Esophagus muscularis mucosa (tissue), 4 donors: ENCODE measurements around the gene CNGA3. TPM values are rescaled to one million over a fixed set of nuclear protein-coding genes. Genes with fewer than 3 reads are reported as not detected.

ENCODE experiments used
- DNase-seq: peaks from one replicate; pipeline ENCODE4 v3.0.0-alpha.2; 2017; ENCODE audit errors: extremely low spot score
- H3K27ac ChIP-seq, 4 donors: fragments of 200-600 bp; sonication (generic); replicated peaks in 1 of 4; 1 replicate in 3 of 4; 2 replicates in 1 of 4; pipeline ENCODE4 v1.5.1; 2016 to 2019; ENCODE audit warnings: mild to moderate bottlenecking in 1 of 4
- H3K27me3 ChIP-seq, 4 donors: fragments of 200-600 bp; sonication (generic); one replicate each; pipeline versions ENCODE4 v1.5.1 to v1.6.0; 2016 to 2019
- H3K36me3 ChIP-seq, 4 donors: fragments of 200-600 bp; sonication (generic); one replicate each; pipeline ENCODE4 v1.5.1; 2016 to 2019
- H3K4me1 ChIP-seq, 4 donors: fragments of 200-600 bp; sonication (generic); one replicate each; pipeline ENCODE4 v1.5.1; 2016 to 2019
- H3K4me3 ChIP-seq, 4 donors: fragments of 200-600 bp; sonication (generic); 1 replicate in 2 of 4; 2 replicates in 2 of 4; pipeline ENCODE4 v1.5.1; 2016 to 2019; ENCODE audit warnings: mild to moderate bottlenecking in 4 of 4, moderate library complexity in 1 of 4
- H3K9me3 ChIP-seq, 4 donors: fragments of 200-600 bp; sonication (generic); 1 replicate in 3 of 4; 2 replicates in 1 of 4; pipeline ENCODE4 v1.5.1; 2016 to 2019
- EP300 ChIP-seq: sonication (generic); formaldehyde crosslinking; IDR thresholded peaks from one replicate; pipeline ENCODE4 v1.6.1; 2017; ENCODE audit warnings: antibody characterized with exemption
- POLR2A ChIP-seq: fragments of 450-650 bp; IDR thresholded peaks from one replicate; pipeline ENCODE4 v1.6.1; 2017; ENCODE audit warnings: antibody characterized with exemption, moderate library complexity, mild to moderate bottlenecking, low read depth
- POLR2AphosphoS5 ChIP-seq, 2 donors: sonication (generic); formaldehyde crosslinking; IDR thresholded peaks; one replicate each; pipeline ENCODE4 v1.6.1; 2017; ENCODE audit warnings: antibody characterized with exemption in 2 of 2
- WGBS: methylation state at CpG from one replicate; pipeline ENCODE4 v1.1.5; 2018; 5-methylcytosine and 5-hydroxymethylcytosine counted together
- intact Hi-C: fragments of 100-400 bp; cut with DNase I; formaldehyde crosslinking; loops from one replicate; pipeline ENCODE4 v1.15.1; 2023
- total RNA-seq, 4 donors: library from RNA; depleted of rRNA; stranded (reverse); fragments of >200 nt; gene quantifications; one replicate each; pipeline versions ENCODE4 v1.1.0 to v1.2.1, GENCODE V29; 2016
- TF ChIP-seq, protein P1 (sequence below), 3 experiments: fragments of 200-600 bp in 2 of 3; fragments of 450-650 bp in 1 of 3; sonication (generic) in 2 of 3; IDR thresholded peaks; one replicate each; pipeline ENCODE4 v1.5.1; 2017 to 2019; ENCODE audit warnings: antibody characterized with exemption in 3 of 3, mild to moderate bottlenecking in 2 of 3, moderate library complexity in 1 of 3

The CNGA3 gene
- total RNA-seq = 10 to 100 TPM in 1 of 4 donors, 1 to 10 TPM in 3; 2.5 to 13.7 (median 6.6) TPM

DNA sequence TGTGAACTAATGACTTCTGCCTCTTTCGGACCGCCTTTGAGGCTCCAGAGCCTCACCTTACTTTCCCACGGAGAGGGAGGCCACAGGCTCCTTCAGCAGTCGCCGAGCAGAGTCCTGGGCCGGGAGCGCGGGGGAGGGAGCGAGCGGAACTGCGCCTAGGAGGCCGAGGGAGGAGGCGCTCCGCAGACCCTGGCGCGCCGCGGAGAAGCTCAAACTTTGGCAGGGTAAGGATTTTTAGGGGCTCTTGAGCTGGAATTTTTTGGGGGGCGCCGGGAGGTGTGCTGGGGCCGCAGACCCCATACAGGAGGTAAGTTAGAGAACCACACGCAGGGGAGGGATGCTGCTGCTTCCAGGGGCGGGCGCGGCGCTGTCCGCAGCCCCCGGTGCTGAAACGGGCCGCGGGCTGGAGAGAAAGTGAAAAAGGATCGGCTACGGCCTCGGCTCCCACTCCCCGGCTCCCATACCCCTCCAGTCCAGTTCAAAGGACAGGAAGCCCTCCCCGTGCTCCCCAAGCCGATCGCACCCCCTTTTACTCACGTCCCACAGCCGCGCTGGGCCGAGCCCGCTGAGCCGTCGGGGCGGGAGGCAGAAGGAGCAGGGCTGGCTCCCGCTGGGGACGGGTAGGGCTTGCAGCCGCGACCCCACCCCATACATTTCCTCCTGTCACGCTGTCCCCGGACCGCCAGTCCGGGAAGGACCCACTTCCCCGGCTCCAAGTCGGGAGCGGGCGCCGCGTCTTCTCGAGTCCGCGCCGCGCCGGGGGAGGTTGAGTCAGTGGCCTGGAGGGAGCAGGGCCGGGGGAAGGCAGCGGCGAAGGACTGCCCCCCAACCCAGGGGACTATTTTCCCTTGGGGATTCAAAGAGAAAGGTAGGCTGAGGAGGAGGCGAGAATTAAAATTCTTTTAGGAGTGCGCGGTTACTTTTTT, at the start of gene CNGA3:
Gene CNGA3, plus strand, starts transcription at position 146 of the 926 bp plus-strand sequence. CDS start 23,520 bp downstream, outside the sequence.
- WGBS = 7% methylated on average over 30 of the region's 72 CpGs
- Histone ChIP-seq H3K4me1 (peaks cover 9 to 25% (median 17%) of the 10 kb centered on the region in 4 donors), H3K27ac (peak within 1 kb of the TSS in 1 of 4 donors; percentile 4), H3K36me3 (no peaks in the 10 kb centered on the region), H3K4me3 (peak within 1 kb of the TSS; percentile 36 to 50 (median 40)), H3K27me3 (peaks cover 13 to 63% (median 27%) of the 10 kb centered on the region in 4 donors), H3K9me3 (no peaks in the 10 kb centered on the region)
- DNase-seq = peak; percentile 70
- TF ChIP-seq EP300 = no peak
- TF ChIP-seq, protein P1, sequence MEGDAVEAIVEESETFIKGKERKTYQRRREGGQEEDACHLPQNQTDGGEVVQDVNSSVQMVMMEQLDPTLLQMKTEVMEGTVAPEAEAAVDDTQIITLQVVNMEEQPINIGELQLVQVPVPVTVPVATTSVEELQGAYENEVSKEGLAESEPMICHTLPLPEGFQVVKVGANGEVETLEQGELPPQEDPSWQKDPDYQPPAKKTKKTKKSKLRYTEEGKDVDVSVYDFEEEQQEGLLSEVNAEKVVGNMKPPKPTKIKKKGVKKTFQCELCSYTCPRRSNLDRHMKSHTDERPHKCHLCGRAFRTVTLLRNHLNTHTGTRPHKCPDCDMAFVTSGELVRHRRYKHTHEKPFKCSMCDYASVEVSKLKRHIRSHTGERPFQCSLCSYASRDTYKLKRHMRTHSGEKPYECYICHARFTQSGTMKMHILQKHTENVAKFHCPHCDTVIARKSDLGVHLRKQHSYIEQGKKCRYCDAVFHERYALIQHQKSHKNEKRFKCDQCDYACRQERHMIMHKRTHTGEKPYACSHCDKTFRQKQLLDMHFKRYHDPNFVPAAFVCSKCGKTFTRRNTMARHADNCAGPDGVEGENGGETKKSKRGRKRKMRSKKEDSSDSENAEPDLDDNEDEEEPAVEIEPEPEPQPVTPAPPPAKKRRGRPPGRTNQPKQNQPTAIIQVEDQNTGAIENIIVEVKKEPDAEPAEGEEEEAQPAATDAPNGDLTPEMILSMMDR (IDR thresholded peaks at IDR 0.05) = peak in 1 of 3 experiments; percentile 11
- intact Hi-C loops = no loop called here

DNA sequence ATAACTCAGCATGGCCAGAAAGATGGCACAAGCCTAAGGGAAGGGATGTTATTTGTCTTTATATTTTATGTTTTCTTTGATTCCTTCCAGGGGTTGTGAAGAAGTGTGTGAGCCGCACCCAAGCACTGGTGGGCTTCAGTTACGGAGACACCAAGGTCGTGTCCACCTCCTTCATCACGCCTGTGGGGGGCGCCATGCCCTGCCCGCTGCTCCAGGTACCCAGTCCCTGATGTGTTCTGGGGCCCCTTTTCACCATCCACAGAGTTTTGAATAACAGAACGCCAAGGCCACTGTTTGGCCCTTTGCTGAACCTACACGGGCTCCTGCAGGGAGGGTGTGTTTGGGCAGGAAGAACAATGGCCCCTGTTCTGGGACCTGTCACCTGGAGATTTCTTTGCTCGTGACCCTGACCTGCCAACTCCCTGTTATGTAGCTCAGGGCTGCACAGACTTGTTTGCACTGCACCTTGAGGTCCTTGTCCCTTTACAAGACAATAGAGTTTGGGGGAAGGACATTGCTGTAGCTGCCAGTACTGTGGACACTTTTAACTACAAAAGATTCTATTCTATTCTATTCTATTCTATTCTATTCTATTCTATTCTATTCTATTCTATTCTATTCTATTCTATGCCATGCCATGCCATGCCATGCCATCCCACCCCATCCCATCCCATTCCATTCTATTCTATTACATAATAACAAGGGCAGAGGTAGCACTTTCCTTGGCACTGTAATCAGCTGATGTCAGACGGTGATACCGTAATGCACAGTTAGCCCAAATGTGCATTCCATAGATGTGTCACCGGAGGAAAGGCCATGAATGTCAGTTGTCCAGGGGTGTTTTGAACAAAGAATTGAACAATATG, 48.2 kb upstream of the CNGA3 start:
- no peaks in the 10 kb centered on the region for H3K36me3 ChIP-seq
- no peak overlapping the region for H3K27ac ChIP-seq
- no peaks in the 10 kb centered on the region for H3K9me3 ChIP-seq
- H3K4me3 ChIP-seq = no peak overlapping the region
- DNase-seq = no peak
- peaks cover 0 to 4% (median 0%) of the 10 kb centered on the region in 4 donors for H3K4me1 ChIP-seq
- intact Hi-C loops = no loop called here
- no peaks in the 10 kb centered on the region for H3K27me3 ChIP-seq
- WGBS = 77% methylated on average over 12 of the region's 12 CpGs
- TF ChIP-seq POLR2AphosphoS5 (IDR thresholded peaks at IDR 0.05) (no peak), EP300 (no peak), POLR2A (no peak)
- TF ChIP-seq, protein P1 (IDR thresholded peaks at IDR 0.05) = no peak

DNA sequence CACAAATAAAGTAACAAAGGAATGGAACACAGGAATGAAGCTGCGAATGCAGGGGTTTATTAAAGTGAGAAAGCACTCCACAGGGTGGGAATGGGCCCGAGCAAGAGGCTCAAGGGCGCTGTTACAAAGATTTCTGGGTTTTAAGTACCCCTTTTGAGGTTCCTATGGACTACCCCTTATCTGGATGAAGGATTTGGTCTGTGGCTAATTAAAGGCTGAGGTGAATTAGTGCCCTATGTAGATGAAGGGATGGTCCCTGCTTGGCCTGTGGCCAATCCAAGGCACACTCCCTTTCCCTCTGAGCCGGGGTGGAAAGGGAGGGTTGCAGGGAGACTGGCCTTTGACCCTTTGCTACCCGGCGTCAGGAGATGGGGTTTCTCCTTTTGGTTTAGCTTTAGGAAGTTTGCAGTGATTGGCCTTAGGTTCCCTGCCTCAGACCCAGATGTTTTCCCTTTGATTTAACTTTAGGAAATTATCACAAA, 47.5 kb upstream of the CNGA3 start:
- Histone ChIP-seq H3K4me3 (no peak overlapping the region), H3K4me1 (peaks cover 0 to 4% (median 0%) of the 10 kb centered on the region in 4 donors), H3K27me3 (no peaks in the 10 kb centered on the region), H3K9me3 (no peaks in the 10 kb centered on the region), H3K27ac (no peak overlapping the region), H3K36me3 (no peaks in the 10 kb centered on the region)
- WGBS = 66% methylated on average over 6 of the region's 6 CpGs
- TF ChIP-seq EP300 = no peak
- no peak for TF ChIP-seq POLR2AphosphoS5 (IDR thresholded peaks at IDR 0.05)
- TF ChIP-seq, protein P1 (IDR thresholded peaks at IDR 0.05) = no peak
- no peak for TF ChIP-seq POLR2A
- intact Hi-C loops = no loop called here
- DNase-seq = no peak

DNA sequence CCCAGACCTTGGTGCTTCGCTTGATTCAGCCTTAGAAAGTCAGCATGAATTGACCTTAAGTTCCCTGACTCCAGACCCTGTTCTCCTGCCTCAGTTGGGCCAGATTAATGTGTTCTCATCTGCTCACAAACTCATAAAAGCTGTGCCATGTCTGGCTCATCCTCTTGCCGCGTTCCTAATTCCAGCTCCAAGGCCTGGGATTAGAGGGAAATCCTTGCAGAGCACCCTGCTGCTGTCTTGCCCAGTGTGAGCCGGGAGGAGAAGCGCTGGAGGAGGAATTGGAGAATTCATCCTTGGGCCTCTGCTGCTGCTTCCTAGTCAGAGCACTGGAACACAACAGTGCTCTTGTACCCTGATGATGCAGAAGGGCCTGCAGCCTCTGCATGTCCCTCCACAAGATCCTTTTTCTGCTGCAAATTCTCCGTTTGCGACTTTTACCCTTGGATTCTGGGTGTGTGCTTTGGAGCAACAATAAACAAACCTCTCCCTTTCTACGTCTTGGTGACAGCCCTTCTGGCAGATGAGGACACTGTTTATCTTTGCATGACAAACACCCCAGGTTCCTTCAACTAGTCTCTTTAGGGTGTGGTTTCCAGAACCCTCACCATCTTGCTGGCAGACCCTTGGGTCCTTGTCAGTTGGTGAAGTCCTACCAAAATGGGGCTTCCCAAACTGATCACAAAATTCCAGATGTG, 46.9 kb upstream of the CNGA3 start:
- Histone ChIP-seq H3K27me3 (no peaks in the 10 kb centered on the region), H3K9me3 (no peaks in the 10 kb centered on the region), H3K27ac (no peak overlapping the region), H3K36me3 (no peaks in the 10 kb centered on the region), H3K4me3 (no peak overlapping the region), H3K4me1 (peaks cover 0 to 4% (median 0%) of the 10 kb centered on the region in 4 donors)
- intact Hi-C loops = no loop called here
- WGBS = 84% methylated on average over 8 of the region's 8 CpGs
- no peak for DNase-seq
- TF ChIP-seq POLR2A (no peak), EP300 (no peak), POLR2AphosphoS5 (IDR thresholded peaks at IDR 0.05) (no peak)
- TF ChIP-seq, protein P1 (IDR thresholded peaks at IDR 0.05) = no peak
